Measurements from ENCODE around the gene DUSP8.

GRCh38 chr11:1566381-1567051, 5.6 kb downstream of the DUSP8 start:
- peak; percentile 44 for TF ChIP-seq CTCF (IDR thresholded peaks at IDR 0.05; ENCODE audit: low read depth, low read length)
- TF ChIP-seq EZH2phosphoT487 (IDR thresholded peaks at IDR 0.05; ENCODE audit: low read depth): no peak

Measured in OCI-LY3 (cell line).